T-helper 17 cell (primary cell): ENCODE results near the gene CDK7. TPM values are rescaled to one million over a fixed set of nuclear protein-coding genes. Genes with fewer than 3 reads are reported as not detected.
"Not testable (repeated sequence)": the region's sequence is repeated elsewhere in the genome, so short reads cannot be mapped to it uniquely, and the experiment has no call there.

ENCODE experiments used
- ATAC-seq: fragments of 150-1000 bp; cut with Tn5 transposase; 2 replicates; pipeline ENCODE4 v1.10.0; 2021; ENCODE audit warnings: mild to moderate bottlenecking, moderate library complexity
- DNase-seq, 3 donors: peaks; one replicate each; pipeline versions ENCODE4 v3.0.0 to v3.0.0-alpha.2; 2020 to 2021
- H3K9me3 ChIP-seq: one replicate; pipeline ENCODE4 v1.7.0; 2013; ENCODE audit warnings: low read length, mild to moderate bottlenecking; ENCODE audit not compliant: control insufficient read depth, poor library complexity, severe bottlenecking
- H3K27ac Mint-ChIP-seq: one replicate; pipeline ENCODE4 v1.8.0; 2022; ENCODE audit warnings: mild to moderate bottlenecking, moderate library complexity, mixed read lengths
- H3K27me3 Mint-ChIP-seq: one replicate; pipeline ENCODE4 v1.8.0; 2022; ENCODE audit warnings: mixed read lengths
- H3K36me3 Mint-ChIP-seq: one replicate; pipeline ENCODE4 v1.8.0; 2022; ENCODE audit warnings: low read depth, mixed read lengths
- H3K4me1 Mint-ChIP-seq: one replicate; pipeline ENCODE4 v1.8.0; 2022; ENCODE audit warnings: mild to moderate bottlenecking, mixed read lengths
- H3K4me3 Mint-ChIP-seq: one replicate; pipeline ENCODE4 v1.8.0; 2022; ENCODE audit warnings: mild to moderate bottlenecking, moderate library complexity, mixed read lengths
- total RNA-seq, 4 donors: library from RNA in 2 of 4; stranded (reverse) in 2 of 4; gene quantifications; one replicate each; pipeline ENCODE4 v1.2.3 and lab custom pipeline; 2022 to 2026

CDK7 gene
- total RNA-seq, 2 donors from 2014 or later: 28.3 to 35.4 TPM

GRCh38 chr5:69217548-69218526 lies 16.8 kb upstream of the CDK7 start:
- Mint-ChIP-seq H3K4me1 (peaks cover 17% of the 10 kb centered on the region), H3K4me3 (peak overlapping the region; percentile 98), H3K36me3 (peaks cover 5% of the 10 kb centered on the region), H3K27ac (peak overlapping the region; percentile 99), H3K27me3 (no peaks in the 10 kb centered on the region)
- ATAC-seq (peak; percentile 92), DNase-seq (peak; percentile 81 to 96 (median 95))
- no peaks in the 10 kb centered on the region for H3K9me3 ChIP-seq

- Mint-ChIP-seq H3K4me3 (no peak overlapping the region), H3K27me3 (no peaks in the 10 kb centered on the region), H3K4me1 (peaks cover 17% of the 10 kb centered on the region), H3K36me3 (peaks cover 5% of the 10 kb centered on the region), H3K27ac (no peak overlapping the region)
- ATAC-seq (no peak), DNase-seq (no peak)
- H3K9me3 ChIP-seq: no peaks in the 10 kb centered on the region
These were observed 14.7 kb upstream of the CDK7 start for GRCh38 chr5:69219939-69220338.

DNA sequence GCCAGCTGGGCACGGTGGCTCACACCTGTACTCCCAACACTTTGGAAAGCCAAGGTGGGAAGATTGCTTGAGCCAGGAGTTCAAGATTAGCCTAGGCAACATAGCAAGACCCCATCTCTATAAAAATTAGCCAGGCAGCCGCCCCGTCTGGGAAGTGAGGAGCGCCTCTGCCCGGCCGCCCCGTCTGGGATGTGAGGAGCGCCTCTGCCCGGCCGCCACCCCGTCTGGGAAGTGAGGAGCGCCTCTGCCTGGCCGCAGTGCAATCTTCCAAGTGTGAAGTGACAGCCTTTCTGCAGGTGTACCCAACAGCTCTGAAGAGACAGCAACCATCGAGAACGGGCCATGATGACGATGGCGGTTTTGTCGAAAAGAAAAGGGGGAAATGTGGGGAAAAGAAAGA lies 14.3 kb upstream of the CDK7 start:
- not testable (repeated sequence) for DNase-seq, H3K36me3 Mint-ChIP-seq, H3K27ac Mint-ChIP-seq, ATAC-seq, H3K4me3 Mint-ChIP-seq, H3K9me3 ChIP-seq, H3K27me3 Mint-ChIP-seq
- peaks cover 17% of the 10 kb centered on the region for H3K4me1 Mint-ChIP-seq

DNA sequence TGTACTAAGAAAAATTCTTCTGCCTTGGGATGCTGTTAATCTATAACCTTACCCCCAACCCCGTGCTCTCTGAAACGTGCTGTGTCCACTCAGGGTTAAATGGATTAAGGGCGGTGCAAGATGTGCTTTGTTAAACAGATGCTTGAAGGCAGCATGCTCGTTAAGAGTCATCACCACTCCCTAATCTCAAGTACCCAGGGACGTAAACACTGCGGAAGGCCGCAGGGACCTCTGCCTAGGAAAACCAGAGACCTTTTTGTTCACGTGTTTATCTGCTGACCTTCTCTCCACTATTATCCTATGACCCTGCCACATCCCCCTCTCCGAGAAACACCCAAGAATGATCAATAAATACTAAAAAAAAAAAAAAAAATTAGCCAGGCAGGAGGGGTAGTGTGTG lies 13.9 kb upstream of the CDK7 start:
- not testable (repeated sequence) for ATAC-seq, H3K36me3 Mint-ChIP-seq, H3K9me3 ChIP-seq, H3K27ac Mint-ChIP-seq, DNase-seq, H3K4me3 Mint-ChIP-seq, H3K27me3 Mint-ChIP-seq
- H3K4me1 Mint-ChIP-seq: peaks cover 17% of the 10 kb centered on the region

DNA sequence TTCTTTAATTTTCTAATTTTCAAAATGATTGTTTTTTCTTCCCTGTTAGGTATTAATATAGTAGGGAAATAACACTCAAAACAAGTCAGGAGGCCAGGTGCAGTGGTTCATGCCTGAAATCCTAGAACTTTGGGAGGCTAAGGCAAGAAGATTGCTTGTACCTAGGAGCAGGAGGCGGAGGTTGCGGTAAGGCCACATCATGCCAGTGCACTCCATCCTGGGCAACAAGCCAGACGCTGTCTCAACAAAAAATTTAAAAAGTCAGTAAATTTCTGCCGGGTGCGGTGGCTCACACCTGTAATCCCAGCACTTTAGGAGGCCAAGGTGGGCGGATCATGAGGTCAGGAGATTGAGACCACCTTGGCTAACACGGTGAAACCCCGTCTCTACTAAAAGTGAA lies 10.2 kb upstream of the CDK7 start:
- Mint-ChIP-seq H3K27ac (no peak overlapping the region), H3K27me3 (no peaks in the 10 kb centered on the region), H3K36me3 (peaks cover 3% of the 10 kb centered on the region), H3K4me3 (no peak overlapping the region), H3K4me1 (peaks cover 6% of the 10 kb centered on the region)
- DNase-seq: no peak
- H3K9me3 ChIP-seq: no peaks in the 10 kb centered on the region
- ATAC-seq: no peak

DNA sequence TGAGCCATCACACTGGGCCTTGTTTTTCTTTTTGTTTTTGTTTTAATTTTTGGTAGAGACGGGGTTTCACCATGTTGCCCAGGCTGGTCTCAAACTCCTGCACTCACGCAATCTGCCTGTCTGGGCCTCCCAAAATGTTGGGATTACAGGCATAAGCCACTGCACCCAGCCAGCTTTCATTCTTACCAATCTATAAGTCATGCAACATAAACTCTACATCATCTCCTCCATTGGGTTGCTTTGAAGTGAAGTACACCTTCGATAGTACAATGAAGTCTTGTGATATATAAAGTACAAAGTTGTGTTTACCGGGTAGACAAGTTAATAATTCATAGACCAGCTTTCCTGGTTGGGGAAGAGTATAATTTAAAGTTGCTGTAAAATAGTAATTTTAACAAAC lies 8.8 kb upstream of the CDK7 start:
- Mint-ChIP-seq H3K4me1 (peaks cover 4% of the 10 kb centered on the region), H3K36me3 (peaks cover 3% of the 10 kb centered on the region), H3K4me3 (no peak overlapping the region), H3K27ac (no peak overlapping the region), H3K27me3 (no peaks in the 10 kb centered on the region)
- H3K9me3 ChIP-seq: no peaks in the 10 kb centered on the region
- no peak for DNase-seq
- no peak for ATAC-seq

DNA sequence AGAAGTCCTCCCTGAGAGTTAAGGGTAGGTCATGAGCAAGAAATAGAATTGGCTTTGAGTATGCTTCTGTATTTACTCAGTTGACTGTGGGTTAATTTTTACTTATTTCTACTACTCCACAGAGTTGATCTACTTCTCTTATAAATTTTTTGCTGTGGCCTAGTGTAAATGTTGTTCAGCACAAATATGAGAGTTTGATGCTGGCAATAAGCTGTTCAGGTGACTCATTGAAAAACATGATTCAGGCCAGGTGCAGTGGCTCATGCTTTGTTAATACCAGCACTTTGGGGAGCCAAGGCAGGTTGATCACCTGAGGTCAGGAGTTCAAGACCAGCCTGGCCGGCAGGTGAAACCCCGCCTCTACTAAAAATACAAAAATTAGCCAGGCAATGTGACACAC lies 4.5 kb upstream of the CDK7 start:
- H3K4me1 Mint-ChIP-seq: peaks cover 6% of the 10 kb centered on the region
- DNase-seq (no peak), ATAC-seq (no peak)
- no peak overlapping the region for H3K27ac Mint-ChIP-seq
- H3K27me3 Mint-ChIP-seq: no peaks in the 10 kb centered on the region
- H3K36me3 Mint-ChIP-seq: no peaks in the 10 kb centered on the region
- H3K9me3 ChIP-seq: no peaks in the 10 kb centered on the region
- no peak overlapping the region for H3K4me3 Mint-ChIP-seq

DNA sequence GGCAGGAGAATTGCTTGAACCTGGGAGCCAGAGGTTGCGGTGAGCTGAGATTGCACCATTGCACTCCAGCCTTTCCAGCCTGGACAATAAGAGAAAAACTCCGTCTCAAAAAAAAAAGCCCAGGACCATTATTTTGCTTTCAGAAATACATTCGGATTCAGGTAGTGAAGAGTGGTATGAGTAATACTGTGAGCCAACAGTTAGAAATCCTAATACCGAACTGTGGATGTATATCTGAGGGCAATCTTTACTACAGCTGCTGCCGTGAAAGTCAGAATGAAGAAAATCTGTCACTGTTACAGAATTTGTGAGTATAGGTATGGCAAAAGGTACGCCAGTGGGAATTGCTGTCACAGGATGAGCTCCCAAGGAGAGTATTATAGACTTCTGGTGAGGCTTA lies 3.4 kb upstream of the CDK7 start:
- H3K9me3 ChIP-seq: no peaks in the 10 kb centered on the region
- Mint-ChIP-seq H3K27ac (no peak overlapping the region), H3K36me3 (no peaks in the 10 kb centered on the region), H3K4me1 (peaks cover 10% of the 10 kb centered on the region), H3K4me3 (no peak overlapping the region), H3K27me3 (no peaks in the 10 kb centered on the region)
- ATAC-seq: no peak
- DNase-seq: no peak

DNA sequence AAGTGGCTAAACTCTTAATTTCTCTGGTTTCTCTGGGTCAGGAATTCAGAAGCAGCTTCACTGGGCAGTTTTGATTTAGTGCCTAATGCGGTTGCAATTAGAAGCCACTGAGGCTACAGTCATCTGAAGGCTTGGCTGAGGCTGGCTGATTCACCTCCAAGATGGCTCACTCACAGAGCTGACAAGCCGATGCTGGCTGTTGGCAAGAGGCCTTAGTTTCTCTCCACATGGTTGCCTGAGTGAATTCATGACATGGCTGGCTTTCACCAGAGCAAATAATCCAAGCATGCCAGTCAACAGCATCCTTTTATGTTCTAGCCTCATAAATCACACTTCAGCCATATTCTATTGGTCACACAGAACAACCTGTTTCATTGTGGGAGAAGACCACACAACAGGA lies 2.8 kb upstream of the CDK7 start:
- ATAC-seq (no peak), DNase-seq (no peak)
- H3K36me3 Mint-ChIP-seq: no peaks in the 10 kb centered on the region
- H3K27me3 Mint-ChIP-seq: no peaks in the 10 kb centered on the region
- H3K9me3 ChIP-seq: no peaks in the 10 kb centered on the region
- H3K27ac Mint-ChIP-seq: no peak overlapping the region
- peaks cover 12% of the 10 kb centered on the region for H3K4me1 Mint-ChIP-seq
- no peak overlapping the region for H3K4me3 Mint-ChIP-seq

DNA sequence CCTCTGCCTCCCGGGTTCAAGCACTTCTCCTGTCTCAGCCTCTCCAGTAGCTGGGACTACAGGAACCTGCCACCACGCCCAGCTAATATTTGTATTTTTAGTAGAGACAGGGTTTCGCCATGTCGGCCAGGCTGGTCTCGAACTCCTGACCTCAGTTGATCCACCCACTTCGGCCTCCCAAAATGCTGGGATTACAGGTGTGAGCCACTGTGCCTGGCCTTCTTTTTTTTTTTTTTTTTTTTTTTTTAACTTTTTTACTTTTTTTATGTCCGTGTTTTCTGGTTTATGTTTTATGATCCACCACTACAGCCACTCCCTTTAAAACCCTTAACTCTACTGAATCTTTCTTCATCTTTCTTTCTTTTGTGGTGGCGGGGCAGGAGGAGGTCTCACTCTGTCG lies 2.0 kb downstream of the CDK7 start:
- H3K27ac Mint-ChIP-seq: not testable (repeated sequence)
- peaks cover 33% of the 10 kb centered on the region for H3K4me1 Mint-ChIP-seq

DNA sequence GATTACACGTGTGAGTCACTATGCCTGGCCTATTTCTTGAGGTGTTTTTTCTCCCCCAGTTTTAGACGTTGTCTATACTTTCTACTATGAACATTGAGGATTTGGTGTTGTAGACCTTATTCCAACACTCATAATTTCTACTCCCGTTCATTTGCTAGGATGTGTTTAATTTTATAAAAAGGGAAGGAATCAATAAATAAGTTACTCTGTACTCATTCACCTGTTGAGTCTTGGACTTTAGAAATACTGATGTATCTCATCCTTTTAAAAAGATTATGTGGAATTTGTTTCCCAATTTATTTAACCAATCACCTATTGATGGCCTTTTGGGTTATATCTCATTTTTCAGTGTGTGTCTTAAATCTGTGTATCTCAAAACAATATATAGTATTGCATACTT lies 3.2 kb downstream of the CDK7 start:
- peak overlapping the region; percentile 93 for H3K4me3 Mint-ChIP-seq

More for the DNA sequence above, 2.0 kb downstream of the CDK7 start:
- H3K27me3 Mint-ChIP-seq, H3K36me3 Mint-ChIP-seq, DNase-seq, H3K9me3 ChIP-seq, ATAC-seq: not testable (repeated sequence)
- H3K4me3 Mint-ChIP-seq: peak overlapping the region; percentile 93

GRCh38 chr5:69238760-69239251 lies 4.1 kb downstream of the CDK7 start:
- peaks cover 47% of the 10 kb centered on the region for H3K4me1 Mint-ChIP-seq
- H3K27ac Mint-ChIP-seq: peak overlapping the region; percentile 49
- no peak for DNase-seq
- no peaks in the 10 kb centered on the region for H3K9me3 ChIP-seq
- H3K4me3 Mint-ChIP-seq: no peak overlapping the region
- peaks cover 11% of the 10 kb centered on the region for H3K36me3 Mint-ChIP-seq
- no peaks in the 10 kb centered on the region for H3K27me3 Mint-ChIP-seq
- ATAC-seq: no peak

More for the DNA sequence above, 3.2 kb downstream of the CDK7 start:
- H3K27me3 Mint-ChIP-seq: no peaks in the 10 kb centered on the region
- H3K27ac Mint-ChIP-seq: no peak overlapping the region
- H3K9me3 ChIP-seq: no peaks in the 10 kb centered on the region
- peaks cover 11% of the 10 kb centered on the region for H3K36me3 Mint-ChIP-seq
- peaks cover 41% of the 10 kb centered on the region for H3K4me1 Mint-ChIP-seq
- ATAC-seq (no peak), DNase-seq (no peak)

- ATAC-seq: no peak
- Mint-ChIP-seq H3K4me1 (peaks cover 47% of the 10 kb centered on the region), H3K27me3 (no peaks in the 10 kb centered on the region), H3K36me3 (peaks cover 9% of the 10 kb centered on the region), H3K4me3 (no peak overlapping the region), H3K27ac (peak overlapping the region; percentile 49)
- no peaks in the 10 kb centered on the region for H3K9me3 ChIP-seq
- DNase-seq: no peak
These were observed 7.7 kb downstream of the CDK7 start for GRCh38 chr5:69242215-69242927.
